CD4-positive, alpha-beta T cell treated with Interleukin-15 for 4 hours (primary cell): Measurements from ENCODE around the gene NRXN3.

ENCODE experiments used
- DNase-seq: peaks from one replicate; pipeline ENCODE4 v3.0.0-alpha.2; 2020; ENCODE audit warnings: low spot score

Gene NRXN3

GRCh38 chr14:79419571-79420327 is 1249.6 kb downstream of the NRXN3 start:
- DNase-seq = no peak

GRCh38 chr14:79420725-79421124 is 1250.6 kb downstream of the NRXN3 start:
- no peak for DNase-seq

- DNase-seq = no peak
Observed at GRCh38 chr14:79421811-79422210, 1251.6 kb downstream of the NRXN3 start.

GRCh38 chr14:79424462-79424861 is 1254.3 kb downstream of the NRXN3 start:
- DNase-seq = no peak

DNA sequence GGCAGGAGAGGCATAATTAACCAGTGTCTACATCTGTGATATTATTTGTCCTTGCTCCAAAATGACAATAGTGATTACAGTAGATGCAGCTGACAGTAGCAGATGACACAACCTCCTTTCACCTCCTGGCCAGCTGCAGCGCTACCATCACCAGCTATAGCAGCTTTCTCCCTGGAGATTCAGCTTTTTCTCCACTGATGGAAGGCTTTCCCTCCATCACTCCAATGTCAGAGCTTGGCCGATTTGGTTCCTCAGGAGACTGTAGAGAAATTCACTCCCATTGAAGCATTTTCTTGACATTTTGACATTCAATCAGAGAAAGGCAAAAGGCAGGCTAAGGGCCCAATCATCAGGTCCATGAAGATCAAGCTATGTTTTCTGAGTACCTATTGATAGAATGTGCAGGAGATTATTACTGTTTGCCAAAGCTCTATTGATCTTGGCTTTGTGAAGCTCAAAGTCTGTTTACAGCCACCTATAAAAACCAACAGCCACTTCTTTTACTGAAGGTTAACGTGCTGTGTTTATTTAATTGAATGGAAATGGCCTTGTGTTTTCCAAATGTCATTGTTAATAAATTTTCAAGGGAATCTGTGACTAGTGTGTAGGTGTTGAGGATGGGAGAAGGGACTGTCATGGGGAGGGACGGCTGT is 1256.1 kb downstream of the NRXN3 start:
- DNase-seq = no peak

- DNase-seq = no peak
Observed at GRCh38 chr14:79432640-79433039, 1262.5 kb downstream of the NRXN3 start.

GRCh38 chr14:79436335-79436734 is 1266.2 kb downstream of the NRXN3 start:
- DNase-seq = no peak

DNA sequence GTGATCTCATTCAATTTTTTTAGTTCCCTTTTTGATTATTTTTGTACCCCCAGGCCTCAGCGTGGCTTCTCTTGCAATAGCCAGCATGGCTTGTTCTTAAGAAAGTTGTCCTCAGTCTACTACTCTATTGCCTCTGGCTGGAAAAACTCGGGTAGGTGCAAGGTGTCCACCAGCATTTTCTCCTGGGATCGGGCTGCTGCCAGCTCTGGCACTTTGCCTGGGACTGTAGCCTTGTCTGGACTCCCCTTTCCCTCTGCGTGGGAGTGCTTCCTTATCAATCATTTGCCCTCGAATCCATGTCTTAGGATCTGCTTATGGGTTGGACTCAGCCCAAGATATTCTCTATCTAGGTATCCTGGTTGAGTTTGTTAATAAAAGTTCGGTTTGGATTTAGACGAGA is 1267.8 kb downstream of the NRXN3 start:
- DNase-seq = no peak

- DNase-seq = no peak
Observed at GRCh38 chr14:79438696-79439342, 1268.6 kb downstream of the NRXN3 start.

DNA sequence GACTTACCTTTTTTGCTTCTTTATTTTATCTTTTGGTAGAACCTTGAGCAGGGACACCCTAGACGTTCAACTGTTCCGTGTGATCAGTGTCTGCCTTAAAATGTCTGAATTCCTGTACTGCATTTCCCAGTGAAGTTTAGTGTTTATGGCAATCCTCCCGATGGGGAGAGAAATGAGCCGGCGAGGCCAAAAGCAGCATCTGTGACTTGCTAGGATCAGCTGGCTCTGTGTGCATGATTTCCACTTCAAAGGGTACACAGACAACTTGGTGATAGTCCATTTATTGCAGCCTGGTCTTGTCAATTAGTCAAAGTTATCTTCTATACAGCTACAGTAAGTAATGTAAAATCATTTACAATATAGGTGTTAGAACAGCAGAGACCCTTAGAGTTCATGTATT is 1272.6 kb downstream of the NRXN3 start:
- no peak for DNase-seq

DNA sequence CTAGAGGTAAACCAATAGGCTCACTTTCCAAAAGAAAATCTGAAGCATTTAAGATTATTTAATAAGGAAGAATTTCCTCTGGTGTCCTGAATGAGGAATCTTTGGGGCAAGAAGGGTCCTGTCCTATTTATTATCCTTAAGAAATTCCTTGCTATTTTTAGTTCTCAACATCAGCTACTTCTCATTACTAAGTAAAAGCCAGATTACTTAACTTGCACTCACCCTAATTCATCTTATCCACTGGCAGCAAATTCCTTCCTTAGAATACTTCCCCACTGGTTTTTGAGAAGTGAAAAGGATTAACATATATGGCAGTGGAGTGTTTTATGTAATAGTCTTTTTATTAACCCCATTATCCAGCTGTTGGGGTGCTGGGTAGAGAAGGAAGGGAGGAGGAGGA is 1273.4 kb downstream of the NRXN3 start:
- no peak for DNase-seq

GRCh38 chr14:79448960-79449359 is 1278.8 kb downstream of the NRXN3 start:
- DNase-seq = no peak

DNA sequence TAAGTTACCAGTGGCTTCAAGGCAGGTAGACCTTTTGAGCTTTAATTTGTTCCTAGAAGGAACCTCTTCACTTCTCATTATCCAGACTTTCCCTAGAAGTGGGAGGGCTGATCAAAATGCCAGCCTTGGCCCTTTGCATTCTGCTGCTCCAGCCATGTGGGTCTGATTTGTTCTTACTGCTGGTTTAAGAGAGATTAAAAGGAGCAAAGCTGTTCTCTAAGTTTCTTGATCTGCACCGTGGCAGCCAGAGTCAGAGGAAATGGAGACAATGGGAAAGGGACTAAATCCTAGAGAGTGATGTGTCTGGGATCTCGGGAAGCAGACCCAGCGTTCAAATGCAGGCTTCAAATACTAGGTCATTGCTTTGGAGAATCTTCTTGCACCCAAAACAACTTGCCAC is 1281.4 kb downstream of the NRXN3 start:
- DNase-seq = no peak

- DNase-seq = no peak
Observed at GRCh38 chr14:79453276-79453675, 1283.1 kb downstream of the NRXN3 start.

DNA sequence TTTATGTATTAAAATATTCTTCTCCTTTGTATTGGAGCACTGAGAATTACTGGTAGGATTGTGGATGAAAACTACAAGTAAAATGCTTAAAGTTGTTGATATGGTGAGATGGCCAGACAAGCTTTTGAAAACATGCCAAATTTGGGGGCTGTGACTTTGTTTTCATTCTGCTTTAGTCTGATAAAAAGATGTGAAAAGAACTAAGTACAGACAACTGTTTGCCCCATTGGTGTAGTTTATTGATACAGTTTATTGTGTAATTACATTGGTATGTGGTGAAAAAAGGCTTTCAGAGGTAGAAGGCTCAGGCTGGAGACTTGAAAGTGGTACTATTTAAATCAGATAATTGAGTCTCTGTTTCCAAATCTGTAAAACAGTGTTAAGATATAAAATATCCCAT is 1294.3 kb downstream of the NRXN3 start:
- DNase-seq = no peak

GRCh38 chr14:79465651-79466050 is 1295.5 kb downstream of the NRXN3 start:
- DNase-seq = no peak

DNA sequence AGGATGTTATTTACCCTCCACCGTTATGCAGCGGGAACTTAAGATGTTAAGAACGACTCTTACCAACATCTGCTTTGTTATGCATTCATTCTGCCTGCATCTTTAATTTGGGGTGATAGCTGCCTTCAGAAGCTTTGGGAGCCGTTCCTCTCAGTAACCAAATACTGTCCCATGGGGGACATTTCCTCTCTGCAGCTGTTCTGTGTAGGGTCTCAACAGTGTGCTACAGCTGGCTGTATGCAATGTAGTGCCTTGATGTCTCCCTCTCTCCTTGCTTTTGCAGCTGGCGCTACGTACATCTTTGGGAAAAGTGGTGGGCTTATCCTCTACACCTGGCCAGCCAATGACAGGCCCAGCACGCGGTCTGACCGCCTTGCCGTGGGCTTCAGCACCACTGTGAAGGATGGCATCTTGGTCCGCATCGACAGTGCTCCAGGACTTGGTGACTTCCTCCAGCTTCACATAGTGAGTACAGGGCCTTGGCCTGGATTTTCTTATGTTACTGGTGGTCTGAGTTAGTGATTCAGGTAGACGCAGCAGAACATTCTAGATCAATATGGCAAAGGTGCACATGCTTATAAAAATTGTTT is 1296.9 kb downstream of the NRXN3 start:
- no peak for DNase-seq

GRCh38 chr14:79467835-79468234 is 1297.7 kb downstream of the NRXN3 start:
- no peak for DNase-seq

DNA sequence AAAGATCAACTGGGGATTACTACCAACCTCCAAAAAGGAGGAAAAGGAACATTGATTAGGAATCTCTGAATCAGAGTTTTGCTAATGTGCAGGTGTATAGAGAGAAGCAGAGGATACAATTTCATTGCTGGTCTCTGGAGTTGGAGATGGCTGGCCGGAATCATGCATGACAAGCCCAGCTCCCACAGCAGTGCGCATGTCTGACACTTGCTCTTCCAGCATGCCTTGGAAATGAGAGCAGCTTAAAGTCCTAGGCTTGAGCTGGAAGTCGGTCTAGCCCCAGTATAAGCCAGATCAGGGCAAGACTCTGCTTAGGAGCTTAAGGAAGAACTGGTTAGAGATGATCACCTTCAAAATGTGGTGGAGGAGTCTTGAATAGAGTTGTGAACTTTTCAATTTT is 1298.3 kb downstream of the NRXN3 start:
- DNase-seq = no peak

GRCh38 chr14:79473651-79474050 is 1303.5 kb downstream of the NRXN3 start:
- DNase-seq = no peak

DNA sequence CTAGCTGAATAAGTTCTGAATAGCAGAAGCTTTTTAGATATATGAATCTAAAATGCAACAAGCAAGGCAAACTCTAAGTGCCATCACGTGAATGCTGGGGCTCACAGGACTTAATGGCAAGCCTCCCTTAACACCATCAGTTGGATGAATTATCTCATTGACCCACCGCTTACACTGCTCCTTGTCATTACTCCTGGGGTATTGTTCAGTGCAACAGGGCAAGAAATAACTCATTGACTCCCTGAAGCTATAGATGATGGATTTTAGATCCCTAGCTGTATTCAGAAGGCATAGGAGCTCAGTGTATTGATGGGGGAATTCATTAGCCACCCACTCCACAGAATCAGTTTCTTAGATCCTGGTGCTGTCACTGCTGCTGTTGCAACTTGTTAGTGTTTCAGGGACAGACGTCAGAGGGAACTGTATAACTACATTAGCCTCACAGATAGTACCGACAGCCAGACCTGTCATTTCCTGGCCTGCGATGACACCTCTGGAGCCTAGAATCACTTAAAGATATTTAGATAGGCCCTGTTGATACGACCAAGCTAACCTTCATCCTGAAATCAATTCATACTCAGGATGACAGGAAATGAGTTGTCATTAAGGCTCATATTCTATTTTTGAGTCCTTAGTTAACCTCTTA is 1305.8 kb downstream of the NRXN3 start:
- DNase-seq = no peak

DNA sequence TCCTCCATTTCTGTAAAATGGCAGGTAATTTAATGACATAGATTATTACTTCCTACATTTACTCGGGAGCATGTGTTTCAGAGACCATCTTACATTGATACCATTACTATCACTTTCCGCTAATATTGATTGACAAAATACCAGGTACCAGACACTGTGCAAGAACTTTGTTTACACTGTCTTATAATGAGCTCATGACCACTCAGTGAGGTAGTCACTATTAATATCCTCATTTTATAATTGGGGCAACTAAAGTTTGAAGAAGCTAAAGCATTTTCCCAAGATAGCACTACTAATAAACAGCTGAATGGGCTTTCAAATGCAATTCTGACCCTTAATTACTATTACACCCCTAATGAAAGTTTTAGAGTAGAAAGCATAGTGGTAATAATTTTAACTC is 1306.4 kb downstream of the NRXN3 start:
- DNase-seq = no peak
